Measurements from ENCODE around the gene XPR1. TPM values are rescaled to one million over a fixed set of nuclear protein-coding genes. Genes with fewer than 3 reads are reported as not detected.

The XPR1 gene
- total and polyA plus RNA-seq, 2 donors (not counting 1 experiment from before 2014, with no cell fraction given) = 2.8 to 22.3 TPM

DNA sequence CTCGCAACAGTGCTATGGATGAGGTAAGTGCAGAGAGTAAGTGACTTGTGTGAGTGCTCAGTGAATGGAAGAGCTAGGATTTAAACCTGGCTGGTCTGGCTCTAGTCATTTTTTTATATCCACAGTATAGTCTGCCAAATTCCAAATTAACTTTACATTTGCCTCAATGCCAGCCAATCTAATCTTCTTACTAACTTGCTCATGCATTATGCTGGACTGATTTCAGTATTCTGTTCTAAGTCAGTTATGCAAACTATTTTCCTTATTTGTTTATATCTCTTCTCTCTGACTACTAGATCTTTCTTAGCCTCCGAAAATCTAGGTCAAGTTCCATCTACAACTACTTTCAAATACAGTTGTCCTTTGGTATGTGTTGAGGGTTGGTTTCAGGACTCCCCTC, 133.3 kb downstream of the XPR1 start:
- Histone ChIP-seq H3K4me2 (replicated peaks; ENCODE audit: low read depth, low read length, poor library complexity, severe bottlenecking) (no peak overlapping the region), H3K9ac (ENCODE audit: low read length) (no peak overlapping the region), H4K20me1 (ENCODE audit: control insufficient read depth, insufficient read depth, low read length, poor library complexity, severe bottlenecking) (no peaks in the 10 kb centered on the region), H3K4me1 (ENCODE audit: control insufficient read depth in 2 of 2, insufficient read depth in 2 of 2, low read length in 2 of 2) (peaks cover 0 to 2% of the 10 kb centered on the region in 2 donors), H2AFZ (ENCODE audit: insufficient read depth, low read depth, low read length, poor library complexity, severe bottlenecking) (no peak overlapping the region), H3K27ac (ENCODE audit: low read length in 2 of 2) (no peak overlapping the region), H3K27me3 (replicated peaks in 1 of 4; ENCODE audit: control extremely low read depth in 1 of 4, control insufficient read depth in 3 of 4, insufficient read depth in 4 of 4, low read length in 3 of 4) (no peaks in the 10 kb centered on the region), H3K79me2 (ENCODE audit: control insufficient read depth, insufficient read depth, low read length) (no peaks in the 10 kb centered on the region), H3K9me3 (ENCODE audit: control extremely low read depth in 1 of 3, control insufficient read depth in 2 of 3, insufficient read depth in 1 of 3, low read length in 2 of 3) (no peaks in the 10 kb centered on the region), H3K36me3 (replicated peaks in 1 of 2; ENCODE audit: control extremely low read depth in 1 of 2, control insufficient read depth in 1 of 2, extremely low read depth in 1 of 2, insufficient read depth in 2 of 2, low read length in 1 of 2) (no peaks in the 10 kb centered on the region), H3K4me3 (ENCODE audit: control extremely low read depth in 1 of 5, extremely low read depth in 1 of 5, insufficient read depth in 1 of 5, low read depth in 2 of 5, low read length in 4 of 5) (no peak overlapping the region)
- Mint-ChIP-seq H3K27me3 (no peaks in the 10 kb centered on the region), H3K4me1 (peaks cover 6% of the 10 kb centered on the region), H3K4me3 (no peak overlapping the region), H3K27ac (no peak overlapping the region), H3K9me3 (ENCODE audit: insufficient read depth) (no peaks in the 10 kb centered on the region)
- intact Hi-C loops (cut with micrococcal nuclease) = no loop called here
- WGBS (ENCODE audit: insufficient coverage) = no CpG with 5 or more reads among the region's 2 CpGs
- CTCF ChIA-PET = no interaction called here
- no peak for DNase-seq
- no peak for ATAC-seq (ENCODE audit: low read depth)
- TF ChIP-seq, protein P1, sequence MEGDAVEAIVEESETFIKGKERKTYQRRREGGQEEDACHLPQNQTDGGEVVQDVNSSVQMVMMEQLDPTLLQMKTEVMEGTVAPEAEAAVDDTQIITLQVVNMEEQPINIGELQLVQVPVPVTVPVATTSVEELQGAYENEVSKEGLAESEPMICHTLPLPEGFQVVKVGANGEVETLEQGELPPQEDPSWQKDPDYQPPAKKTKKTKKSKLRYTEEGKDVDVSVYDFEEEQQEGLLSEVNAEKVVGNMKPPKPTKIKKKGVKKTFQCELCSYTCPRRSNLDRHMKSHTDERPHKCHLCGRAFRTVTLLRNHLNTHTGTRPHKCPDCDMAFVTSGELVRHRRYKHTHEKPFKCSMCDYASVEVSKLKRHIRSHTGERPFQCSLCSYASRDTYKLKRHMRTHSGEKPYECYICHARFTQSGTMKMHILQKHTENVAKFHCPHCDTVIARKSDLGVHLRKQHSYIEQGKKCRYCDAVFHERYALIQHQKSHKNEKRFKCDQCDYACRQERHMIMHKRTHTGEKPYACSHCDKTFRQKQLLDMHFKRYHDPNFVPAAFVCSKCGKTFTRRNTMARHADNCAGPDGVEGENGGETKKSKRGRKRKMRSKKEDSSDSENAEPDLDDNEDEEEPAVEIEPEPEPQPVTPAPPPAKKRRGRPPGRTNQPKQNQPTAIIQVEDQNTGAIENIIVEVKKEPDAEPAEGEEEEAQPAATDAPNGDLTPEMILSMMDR (IDR thresholded peaks at IDR 0.05) = no peak
- no peak for TF ChIP-seq EZH2 (IDR thresholded peaks at IDR 0.05; ENCODE audit: borderline replicate concordance, insufficient read depth, low read depth, low read length, poor library complexity, severe bottlenecking)
- POLR2A ChIA-PET = no interaction called here

DNA sequence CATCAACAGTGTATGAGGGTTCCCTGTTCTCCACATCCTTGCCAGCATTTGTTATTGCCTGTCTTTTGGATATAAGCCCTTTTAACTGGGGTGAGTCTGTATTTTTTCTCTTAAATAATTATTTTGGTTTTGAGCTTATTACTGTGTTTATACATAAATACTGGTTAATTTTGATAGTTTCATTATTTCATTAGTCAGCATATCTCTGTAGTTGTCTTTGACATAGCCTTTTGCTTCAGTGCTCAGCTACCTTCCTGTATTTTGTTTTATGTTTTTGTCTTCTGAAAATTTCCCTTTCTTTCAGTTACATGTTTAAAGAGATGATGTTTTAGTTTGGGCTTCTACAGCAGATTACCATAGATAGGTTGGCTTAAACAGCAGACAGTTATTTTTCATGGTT, 138.1 kb downstream of the XPR1 start:
- Histone ChIP-seq H3K27me3 (replicated peaks in 1 of 4; ENCODE audit: control extremely low read depth in 1 of 4, control insufficient read depth in 3 of 4, insufficient read depth in 4 of 4, low read length in 3 of 4) (no peaks in the 10 kb centered on the region), H3K36me3 (replicated peaks in 1 of 2; ENCODE audit: control extremely low read depth in 1 of 2, control insufficient read depth in 1 of 2, extremely low read depth in 1 of 2, insufficient read depth in 2 of 2, low read length in 1 of 2) (no peaks in the 10 kb centered on the region), H3K4me2 (replicated peaks; ENCODE audit: low read depth, low read length, poor library complexity, severe bottlenecking) (no peak overlapping the region), H4K20me1 (ENCODE audit: control insufficient read depth, insufficient read depth, low read length, poor library complexity, severe bottlenecking) (peaks cover 9% of the 10 kb centered on the region), H2AFZ (ENCODE audit: insufficient read depth, low read depth, low read length, poor library complexity, severe bottlenecking) (no peak overlapping the region), H3K4me3 (ENCODE audit: control extremely low read depth in 1 of 5, extremely low read depth in 1 of 5, insufficient read depth in 1 of 5, low read depth in 2 of 5, low read length in 4 of 5) (no peak overlapping the region), H3K79me2 (ENCODE audit: control insufficient read depth, insufficient read depth, low read length) (peaks cover 3% of the 10 kb centered on the region), H3K27ac (ENCODE audit: low read length in 2 of 2) (no peak overlapping the region), H3K9me3 (ENCODE audit: control extremely low read depth in 1 of 3, control insufficient read depth in 2 of 3, insufficient read depth in 1 of 3, low read length in 2 of 3) (peaks cover 0 to 1% (median 0%) of the 10 kb centered on the region in 3 donors), H3K9ac (ENCODE audit: low read length) (no peak overlapping the region), H3K4me1 (ENCODE audit: control insufficient read depth in 2 of 2, insufficient read depth in 2 of 2, low read length in 2 of 2) (peaks cover 0 to 5% of the 10 kb centered on the region in 2 donors)
- peaks cover 13% of the 10 kb centered on the region for H3K4me1 Mint-ChIP-seq
- ChIA-PET CTCF (no interaction called here), POLR2A (no interaction called here)
- ATAC-seq (ENCODE audit: low read depth) (no peak), DNase-seq (no peak)
- TF ChIP-seq, protein P1 (IDR thresholded peaks at IDR 0.05) = no peak
- no peak for TF ChIP-seq EZH2 (IDR thresholded peaks at IDR 0.05; ENCODE audit: borderline replicate concordance, insufficient read depth, low read depth, low read length, poor library complexity, severe bottlenecking)
- H3K27me3 Mint-ChIP-seq = no peaks in the 10 kb centered on the region
- intact Hi-C loops (cut with micrococcal nuclease) = no loop called here
- no peak overlapping the region for H3K27ac Mint-ChIP-seq
- no peak overlapping the region for H3K4me3 Mint-ChIP-seq
- H3K9me3 Mint-ChIP-seq (ENCODE audit: insufficient read depth) = peaks cover 5% of the 10 kb centered on the region

Data from B cell (primary cell).